H1 (cell line): ENCODE data around the gene NOC2L. TPM values are rescaled to one million over a fixed set of nuclear protein-coding genes. Genes with fewer than 3 reads are reported as not detected.

Experiments used
- BCL11A ChIP-seq, 2 experiments: IDR thresholded peaks; one replicate each; pipeline ENCODE4 v1.6.1; 2011; ENCODE audit warnings: low read depth in 2 of 2, low read length in 2 of 2, mild to moderate bottlenecking in 2 of 2
- BRCA1 ChIP-seq: IDR thresholded peaks from 2 replicates; pipeline ENCODE4 v1.6.1; 2012; ENCODE audit warnings: low read depth, low read length, improper control_type of control experiment
- CBX5 ChIP-seq: fragments of 300-800, 300-1000 bp; sonication (generic); IDR thresholded peaks from 2 replicates; pipeline ENCODE4 v1.7.1; 2016; ENCODE audit warnings: antibody characterized with exemption, low read length, low read depth
- CBX8 ChIP-seq: fragments of 300-800, 300-1000 bp; sonication (generic); IDR thresholded peaks from 2 replicates; pipeline ENCODE4 v1.7.1; 2016; ENCODE audit warnings: low read depth, low read length, borderline replicate concordance
- EP300 ChIP-seq, 2 experiments: IDR thresholded peaks; 1 replicate in 1 of 2; 2 replicates in 1 of 2; pipeline ENCODE4 v1.6.1; 2011 to 2012; ENCODE audit warnings: low read depth in 2 of 2, low read length in 2 of 2, mild to moderate bottlenecking in 2 of 2, borderline replicate concordance in 1 of 2, inconsistent platforms in 1 of 2, moderate library complexity in 1 of 2
- GABPA ChIP-seq: IDR thresholded peaks from 2 replicates; pipeline ENCODE4 v1.6.1; 2011; ENCODE audit warnings: mild to moderate bottlenecking, low read length, moderate library complexity, borderline replicate concordance; ENCODE audit not compliant: insufficient read depth
- GTF2F1 ChIP-seq: IDR thresholded peaks from 2 replicates; pipeline ENCODE4 v1.6.1; 2012; ENCODE audit warnings: low read depth, low read length, improper control_type of control experiment, borderline replicate concordance
- HDAC6 ChIP-seq: IDR thresholded peaks from one replicate; pipeline ENCODE4 v1.7.1; 2012; ENCODE audit warnings: low read depth, mild to moderate bottlenecking, inconsistent platforms, low read length, moderate library complexity
- MAFK ChIP-seq: IDR thresholded peaks from 2 replicates; pipeline ENCODE4 v1.6.1; 2012; ENCODE audit warnings: low read depth, mild to moderate bottlenecking, improper control_type of control experiment, low read length
- NANOG ChIP-seq: IDR thresholded peaks from 2 replicates; pipeline ENCODE4 v1.6.1; 2011; ENCODE audit warnings: low read length, low read depth, mild to moderate bottlenecking, inconsistent platforms; ENCODE audit not compliant: insufficient read depth, poor library complexity, severe bottlenecking
- POU5F1 ChIP-seq: IDR thresholded peaks from 2 replicates; pipeline ENCODE4 v1.6.1; 2011; ENCODE audit warnings: low read depth, mild to moderate bottlenecking, low read length, moderate library complexity
- RFX5 ChIP-seq: IDR thresholded peaks from 2 replicates; pipeline ENCODE4 v1.6.1; 2011; ENCODE audit warnings: low read depth, low read length, improper control_type of control experiment, borderline replicate concordance
- RNF2 ChIP-seq: fragments of 200-900, 300-1000 bp; sonication (generic); IDR thresholded peaks from 2 replicates; pipeline ENCODE4 v1.7.1; 2016; ENCODE audit warnings: borderline replicate concordance, low read depth, mild to moderate bottlenecking, antibody characterized with exemption, low read length; ENCODE audit not compliant: poor library complexity, severe bottlenecking; ENCODE audit errors: missing control alignments
- SAP30 ChIP-seq: fragments of 300-600 bp; sonication (generic); IDR thresholded peaks from 2 replicates; pipeline ENCODE4 v1.7.1; 2012; ENCODE audit warnings: low read length, moderate library complexity, mild to moderate bottlenecking, inconsistent platforms; ENCODE audit not compliant: insufficient read depth, insufficient replicate concordance
- SIN3A ChIP-seq, 2 experiments: IDR thresholded peaks in 1 of 2; conservative IDR thresholded peaks in 1 of 2; 2 replicates each; pipeline ENCODE4 v1.6.1; 2011 to 2012; ENCODE audit warnings: low read length in 2 of 2, improper control_type of control experiment in 1 of 2, low read depth in 1 of 2, mild to moderate bottlenecking in 1 of 2
- SP4 ChIP-seq: IDR thresholded peaks from 2 replicates; pipeline ENCODE4 v1.6.1; 2012; ENCODE audit warnings: low read length, inconsistent platforms
- SUZ12 ChIP-seq: fragments of 200-600 bp; sonication (generic); IDR thresholded peaks from 2 replicates; pipeline ENCODE4 v1.6.1; 2012; ENCODE audit warnings: mild to moderate bottlenecking, inconsistent platforms, low read length, moderate library complexity, mixed read lengths
- TAF1 ChIP-seq: IDR thresholded peaks from 2 replicates; pipeline ENCODE4 v1.6.1; 2011; ENCODE audit warnings: mild to moderate bottlenecking, low read depth, low read length
- TEAD4 ChIP-seq: IDR thresholded peaks from 2 replicates; pipeline ENCODE4 v1.6.1; 2012; ENCODE audit warnings: low read depth, low read length, inconsistent platforms, mixed read lengths
- YY1 ChIP-seq: IDR thresholded peaks from 2 replicates; pipeline ENCODE4 v1.6.1; 2011; ENCODE audit warnings: low read depth, mild to moderate bottlenecking, low read length
- ZNF274 ChIP-seq: IDR thresholded peaks from 2 replicates; pipeline ENCODE4 v1.7.0; 2012; ENCODE audit warnings: low read length, borderline replicate concordance; ENCODE audit errors: extremely low read depth
- polyA plus RNA-seq, 7 experiments: library from polyadenylated mRNA; depleted of rRNA in 3 of 7; stranded (reverse) in 5 of 7; unstranded in 2 of 7; fragments of >200 nt in 5 of 7; fragments of 200-250 nt in 2 of 7; gene quantifications; 1 replicate in 5 of 7; 2 replicates in 1 of 7; 4 replicates in 1 of 7; pipeline versions ENCODE4 v1.2.1 to v1.2.3, GENCODE V29; 2011 to 2013; ENCODE audit warnings: missing spikeins in 2 of 7, mixed read lengths in 2 of 7
- total RNA-seq: library from RNA; stranded (reverse); fragmentation: NEBNext Ultra II Directional; extraction: Animal tissue kit (Norgen Biotek cat#: 25700); gene quantifications from 2 replicates; pipeline ENCODE4 v1.2.1, GENCODE V29; 2021
- TF ChIP-seq, protein P1 (sequence below): IDR thresholded peaks from 2 replicates; pipeline ENCODE4 v1.6.1; 2011; ENCODE audit warnings: low read depth, mild to moderate bottlenecking, low read length; ENCODE audit not compliant: insufficient read depth

Gene NOC2L
- total and polyA plus RNA-seq, 2 of the 8 experiments (the other 6 are each of a cell fraction or from before 2014, with no cell fraction given), result 74.7 to 130 TPM

DNA sequence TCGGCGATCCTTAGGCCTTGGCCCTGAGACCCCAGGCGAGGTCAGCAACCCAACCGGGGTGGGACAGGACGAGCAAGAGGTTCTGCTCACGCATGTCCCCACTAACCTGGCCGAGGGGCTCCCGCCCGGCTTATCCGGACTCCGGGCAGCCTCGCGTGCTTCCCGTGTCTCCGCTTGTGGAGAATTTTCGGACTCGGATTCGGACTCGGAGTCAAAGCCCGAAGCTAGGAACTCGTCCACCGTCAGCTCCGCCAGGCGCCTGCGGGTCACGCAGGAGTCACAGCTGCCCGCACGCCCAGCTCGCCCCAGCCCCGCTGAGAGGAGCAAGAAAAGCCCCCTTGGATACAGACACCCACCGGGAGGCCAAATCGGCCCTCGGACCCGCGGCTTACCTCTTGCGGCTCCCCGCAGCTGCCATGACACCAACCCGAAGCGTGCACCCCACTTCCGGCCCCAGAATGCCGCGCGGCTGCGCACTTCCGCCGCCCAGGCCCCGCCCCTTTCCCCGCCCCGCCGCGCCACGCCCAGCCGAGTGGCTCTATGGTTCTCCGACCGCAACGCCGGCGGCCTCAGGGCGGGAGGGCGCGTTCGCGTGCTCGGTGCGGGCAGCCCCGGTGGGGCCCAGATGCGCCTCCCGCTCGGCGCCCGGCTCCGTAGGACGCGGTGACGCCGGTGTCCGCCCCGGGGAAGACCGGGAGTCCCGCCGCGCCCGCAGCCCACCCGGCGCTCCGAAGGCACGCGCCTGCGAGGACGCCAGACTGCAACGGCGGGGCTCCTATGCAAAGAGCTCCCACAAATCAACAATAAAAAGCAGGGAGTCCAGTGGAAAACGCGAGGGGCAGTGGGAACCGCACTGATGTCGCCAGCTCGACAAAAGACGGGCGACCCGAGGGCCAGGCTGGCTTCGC, at the start of gene NOC2L (continued):
- no peak for TF ChIP-seq RFX5
- TF ChIP-seq SIN3A (conservative IDR thresholded peaks at IDR 0.05 in 1 of 2, IDR thresholded peaks at IDR 0.05 in 1 of 2; ENCODE audit: low read depth in 1 of 2, low read length in 2 of 2), result peak; percentile 32 to 81; a peak in 2 of 4 replicates
- TF ChIP-seq CBX5, result no peak
- TF ChIP-seq NANOG, result no peak
- no peak for TF ChIP-seq POU5F1
- TF ChIP-seq BCL11A (IDR thresholded peaks at IDR 0.05; ENCODE audit: low read depth in 2 of 2, low read length in 2 of 2), result no peak
- no peak for TF ChIP-seq CBX8
- TF ChIP-seq HDAC6, result no peak
- no peak for TF ChIP-seq GTF2F1
- no peak for TF ChIP-seq EP300 (IDR thresholded peaks at IDR 0.05; ENCODE audit: borderline replicate concordance in 1 of 2, low read depth in 2 of 2, low read length in 2 of 2)
- no peak for TF ChIP-seq ZNF274
- TF ChIP-seq TEAD4, result no peak
- TF ChIP-seq GABPA, result peak; percentile 88; the same call in 1 of the 2 replicates
- no peak for TF ChIP-seq RNF2
- peak; percentile 51; the same call in 1 of the 2 replicates for TF ChIP-seq TAF1
- no peak for TF ChIP-seq MAFK
- TF ChIP-seq SAP30, result no peak
- TF ChIP-seq, protein P1, sequence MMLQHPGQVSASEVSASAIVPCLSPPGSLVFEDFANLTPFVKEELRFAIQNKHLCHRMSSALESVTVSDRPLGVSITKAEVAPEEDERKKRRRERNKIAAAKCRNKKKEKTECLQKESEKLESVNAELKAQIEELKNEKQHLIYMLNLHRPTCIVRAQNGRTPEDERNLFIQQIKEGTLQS, result no peak
- TF ChIP-seq SUZ12, result no peak
- peak; percentile 95 for TF ChIP-seq YY1
- no peak for TF ChIP-seq SP4
- no peak for TF ChIP-seq BRCA1
